Omental fat pad (tissue), 4 donors: ENCODE measurements around the gene FAM98A. TPM values are rescaled to one million over a fixed set of nuclear protein-coding genes. Genes with fewer than 3 reads are reported as not detected.

Experiments
- ATAC-seq: fragments of 150-250 bp; one replicate; pipeline ENCODE4 v1.9.1; 2016; ENCODE audit warnings: mild to moderate bottlenecking, moderate library complexity; ENCODE audit not compliant: low FRiP score
- DNase-seq: peaks from one replicate; pipeline ENCODE4 v3.0.0-alpha.2; 2019; ENCODE audit warnings: low spot score
- total RNA-seq, 4 donors: library from RNA; depleted of rRNA; stranded (reverse); fragments of >200 nt; gene quantifications; one replicate each; pipeline ENCODE4 v1.1.0, GENCODE V29; 2016
- TF ChIP-seq, protein P1 (sequence below), 3 donors: fragments of 450-650 bp; IDR thresholded peaks; one replicate each; pipeline ENCODE4 v1.5.1; 2016 to 2017; ENCODE audit warnings: antibody characterized with exemption in 3 of 3, mild to moderate bottlenecking in 3 of 3, moderate library complexity in 2 of 3

Gene FAM98A
- total RNA-seq, 4 donors from 2014 or later, result 22.9 to 65.5 (median 60.3) TPM

DNA sequence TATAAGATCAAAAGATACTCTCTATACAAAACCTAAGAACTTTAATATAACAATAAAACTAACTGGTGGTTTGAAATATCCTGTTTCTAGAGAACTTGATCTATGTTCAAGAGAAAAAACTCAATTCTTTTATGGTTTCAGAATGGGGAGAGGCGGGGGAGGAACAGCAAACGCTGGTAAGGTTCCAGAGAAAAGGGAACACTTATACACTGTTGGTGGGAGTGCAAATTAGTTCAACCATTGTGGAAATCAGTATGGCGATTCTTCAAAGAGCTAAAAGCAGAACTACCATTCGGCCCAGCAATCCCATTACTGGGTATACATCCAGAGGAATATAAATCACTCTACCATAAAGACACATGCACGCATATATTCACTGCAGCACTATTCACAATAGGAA lies 17.2 kb downstream of the FAM98A start:
- DNase-seq (no peak), ATAC-seq (no peak)
- TF ChIP-seq, protein P1, sequence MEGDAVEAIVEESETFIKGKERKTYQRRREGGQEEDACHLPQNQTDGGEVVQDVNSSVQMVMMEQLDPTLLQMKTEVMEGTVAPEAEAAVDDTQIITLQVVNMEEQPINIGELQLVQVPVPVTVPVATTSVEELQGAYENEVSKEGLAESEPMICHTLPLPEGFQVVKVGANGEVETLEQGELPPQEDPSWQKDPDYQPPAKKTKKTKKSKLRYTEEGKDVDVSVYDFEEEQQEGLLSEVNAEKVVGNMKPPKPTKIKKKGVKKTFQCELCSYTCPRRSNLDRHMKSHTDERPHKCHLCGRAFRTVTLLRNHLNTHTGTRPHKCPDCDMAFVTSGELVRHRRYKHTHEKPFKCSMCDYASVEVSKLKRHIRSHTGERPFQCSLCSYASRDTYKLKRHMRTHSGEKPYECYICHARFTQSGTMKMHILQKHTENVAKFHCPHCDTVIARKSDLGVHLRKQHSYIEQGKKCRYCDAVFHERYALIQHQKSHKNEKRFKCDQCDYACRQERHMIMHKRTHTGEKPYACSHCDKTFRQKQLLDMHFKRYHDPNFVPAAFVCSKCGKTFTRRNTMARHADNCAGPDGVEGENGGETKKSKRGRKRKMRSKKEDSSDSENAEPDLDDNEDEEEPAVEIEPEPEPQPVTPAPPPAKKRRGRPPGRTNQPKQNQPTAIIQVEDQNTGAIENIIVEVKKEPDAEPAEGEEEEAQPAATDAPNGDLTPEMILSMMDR (IDR thresholded peaks at IDR 0.05), result no peak

DNA sequence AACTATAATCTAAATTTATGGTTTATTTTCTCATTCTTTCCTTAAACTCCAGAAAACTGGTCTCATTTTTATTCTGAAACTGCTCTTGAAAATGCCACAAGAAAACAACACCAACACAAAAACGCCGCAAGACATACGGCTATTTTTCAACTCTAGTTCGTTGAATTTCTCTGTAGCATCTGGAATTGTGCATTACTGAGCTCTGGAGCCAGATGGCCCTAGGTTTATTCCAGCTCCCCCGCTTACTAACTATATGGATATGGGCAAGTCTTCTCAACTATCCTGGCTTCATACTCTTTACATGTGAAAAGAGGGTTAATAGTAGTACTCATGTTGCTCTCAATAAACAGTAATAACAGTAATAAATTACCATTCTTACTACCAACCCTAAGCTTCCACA lies 19.9 kb downstream of the FAM98A start:
- DNase-seq (no peak), ATAC-seq (no peak)

DNA sequence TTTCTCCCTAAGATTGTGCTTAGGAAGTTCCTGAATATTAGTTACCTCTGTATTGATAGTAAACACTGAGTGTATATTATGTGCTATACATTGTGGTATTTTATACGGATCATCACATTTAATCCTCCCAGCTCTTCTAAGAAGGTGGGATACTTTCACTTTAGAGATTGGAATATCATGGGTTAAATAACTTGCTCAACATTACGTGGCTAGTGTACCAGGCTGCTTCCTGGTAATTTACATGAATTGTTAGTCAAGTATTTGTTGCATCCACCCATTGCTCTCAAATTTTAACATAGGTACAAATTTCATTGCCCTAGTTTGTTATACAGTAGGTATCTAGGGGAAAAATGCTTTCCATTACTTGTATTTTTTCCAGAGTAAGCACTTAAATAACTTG lies 21.4 kb downstream of the FAM98A start:
- no peak for DNase-seq
- TF ChIP-seq, protein P1 (IDR thresholded peaks at IDR 0.05), result no peak
- ATAC-seq, result no peak

More for the DNA sequence above, 19.9 kb downstream of the FAM98A start:
- TF ChIP-seq, protein P1 (IDR thresholded peaks at IDR 0.05), result no peak

DNA sequence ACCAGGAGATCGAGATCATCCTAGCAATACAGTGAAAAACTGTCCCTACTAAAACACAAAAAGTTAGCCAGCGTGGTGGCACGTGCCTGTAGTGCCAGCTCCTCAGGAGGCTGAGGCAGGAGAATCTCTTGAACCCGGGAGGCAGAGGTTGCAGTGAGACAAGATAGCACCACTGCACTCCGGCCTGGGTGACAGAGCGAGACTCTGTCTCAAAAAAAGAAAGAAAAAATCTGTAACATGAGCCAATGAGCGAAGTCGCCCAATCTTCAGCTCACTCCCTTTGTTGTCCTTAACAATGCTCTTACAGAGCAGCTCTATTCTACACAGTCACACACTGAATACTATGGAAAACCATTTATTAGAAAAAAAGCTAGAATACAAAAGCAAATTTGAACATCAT lies 22.0 kb downstream of the FAM98A start:
- DNase-seq (no peak), ATAC-seq (no peak)
- TF ChIP-seq, protein P1 (IDR thresholded peaks at IDR 0.05), result no peak

DNA sequence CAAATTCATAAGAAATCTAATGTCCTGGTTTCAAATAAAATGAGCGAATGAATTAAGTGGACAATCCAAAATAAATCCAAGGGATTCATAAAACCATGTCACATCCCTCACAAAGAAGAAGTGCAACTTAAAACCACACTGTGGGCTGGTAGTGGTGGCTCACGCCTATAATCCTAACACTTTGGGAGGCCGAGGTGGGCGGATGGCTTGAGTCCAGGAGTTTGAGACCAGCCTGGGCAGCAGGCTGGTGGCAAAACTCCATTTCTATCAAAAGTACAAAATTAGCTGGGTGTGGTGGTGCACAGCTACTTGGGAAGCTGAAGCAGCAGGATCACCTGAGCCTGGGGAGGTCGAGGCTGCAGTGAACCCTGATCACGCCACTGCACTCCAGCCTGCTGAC lies 25.4 kb downstream of the FAM98A start:
- TF ChIP-seq, protein P1 (IDR thresholded peaks at IDR 0.05), result no peak
- ATAC-seq (no peak), DNase-seq (no peak)

DNA sequence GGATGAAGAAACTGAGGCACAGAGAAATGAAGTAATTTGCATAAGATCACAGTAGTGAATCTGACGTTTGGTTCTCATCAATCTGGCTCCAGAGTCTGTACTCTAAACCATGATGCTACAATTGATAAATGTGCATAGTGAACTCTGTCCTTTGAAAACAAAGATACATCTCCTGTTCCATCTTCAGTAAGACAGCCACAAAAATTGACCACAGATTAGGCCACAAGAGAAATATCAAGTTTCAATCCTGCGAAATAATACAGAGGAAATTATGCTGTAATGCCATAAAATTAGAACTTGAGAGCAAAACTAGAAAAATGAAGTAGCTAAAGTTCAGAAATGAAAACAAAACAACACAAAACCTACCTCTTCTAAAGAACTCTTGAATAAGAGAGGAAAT lies 28.4 kb downstream of the FAM98A start:
- TF ChIP-seq, protein P1 (IDR thresholded peaks at IDR 0.05), result no peak
- ATAC-seq, result no peak
- DNase-seq, result no peak

DNA sequence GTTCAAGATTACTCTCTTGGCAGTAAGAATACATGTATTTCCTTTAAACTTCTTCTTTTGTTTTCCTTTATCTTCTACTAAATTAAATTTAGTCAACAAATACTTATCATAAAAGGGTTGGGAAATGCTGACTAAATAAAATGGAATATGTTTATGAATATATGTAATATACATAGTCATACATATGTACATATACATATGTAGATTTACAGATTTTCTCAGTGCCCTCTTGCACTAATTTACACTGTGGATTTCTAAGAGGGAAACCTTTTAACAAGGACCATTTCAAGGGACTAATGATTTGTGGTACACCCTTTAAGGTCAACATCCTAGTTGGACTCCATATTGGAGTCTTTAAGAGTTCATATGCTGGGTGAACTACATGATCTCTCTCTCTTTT lies 37.2 kb downstream of the FAM98A start:
- ATAC-seq, result no peak
- TF ChIP-seq, protein P1 (IDR thresholded peaks at IDR 0.05), result no peak
- no peak for DNase-seq
